Mesendoderm (in vitro differentiated cells): ENCODE data around the gene SLCO4A1.

Experiments
- DNase-seq: peaks from one replicate; pipeline ENCODE4 v3.0.0; 2013
- H2AK5ac ChIP-seq: 2 replicates; pipeline ENCODE4 v1.6.1; 2013; ENCODE audit warnings: low read length, inconsistent platforms
- H2BK120ac ChIP-seq: 2 replicates; pipeline ENCODE4 v1.6.1; 2013; ENCODE audit warnings: low read depth, mild to moderate bottlenecking, low read length, moderate library complexity, mixed read lengths
- H2BK15ac ChIP-seq: replicated peaks from 2 replicates; pipeline ENCODE4 v1.6.1; 2013; ENCODE audit warnings: low read depth, mild to moderate bottlenecking, moderate library complexity
- H2BK5ac ChIP-seq: 2 replicates; pipeline ENCODE4 v1.6.1; 2013; ENCODE audit warnings: low read length, inconsistent platforms
- H3K18ac ChIP-seq: 2 replicates; pipeline ENCODE4 v1.6.1; 2013; ENCODE audit warnings: mild to moderate bottlenecking, low read length, mixed read lengths
- H3K23ac ChIP-seq: one replicate; pipeline ENCODE4 v1.6.1; 2013; ENCODE audit warnings: low read length
- H3K27ac ChIP-seq: 2 replicates; pipeline ENCODE4 v1.5.1; 2013; ENCODE audit warnings: low read depth, mild to moderate bottlenecking, inconsistent platforms, low read length, moderate library complexity
- H3K27me3 ChIP-seq: 2 replicates; pipeline ENCODE4 v1.6.1; 2013; ENCODE audit warnings: low read length, control low read depth, mild to moderate bottlenecking, inconsistent platforms; ENCODE audit not compliant: insufficient read depth, poor library complexity
- H3K36me3 ChIP-seq: 2 replicates; pipeline ENCODE4 v1.6.1; 2013; ENCODE audit warnings: low read length, inconsistent platforms; ENCODE audit not compliant: control insufficient read depth, insufficient read depth
- H3K4ac ChIP-seq: one replicate; pipeline ENCODE4 v1.6.1; 2013; ENCODE audit warnings: low read depth, mild to moderate bottlenecking, low read length, moderate library complexity
- H3K4me1 ChIP-seq: 2 replicates; pipeline ENCODE4 v1.6.1; 2013; ENCODE audit warnings: low read depth, low read length, inconsistent platforms; ENCODE audit not compliant: control insufficient read depth
- H3K4me2 ChIP-seq: 2 replicates; pipeline ENCODE4 v1.6.1; 2013; ENCODE audit warnings: low read length
- H3K4me3 ChIP-seq: 2 replicates; pipeline ENCODE4 v1.5.1; 2013; ENCODE audit warnings: mild to moderate bottlenecking, low read length
- H3K56ac ChIP-seq: one replicate; pipeline ENCODE4 v1.6.1; 2013; ENCODE audit warnings: low read length
- H3K79me1 ChIP-seq: 2 replicates; pipeline ENCODE4 v1.6.1; 2013; ENCODE audit warnings: low read length, inconsistent platforms
- H3K79me2 ChIP-seq: 2 replicates; pipeline ENCODE4 v1.6.1; 2013; ENCODE audit warnings: mild to moderate bottlenecking, low read length; ENCODE audit not compliant: control insufficient read depth, insufficient read depth
- H3K9ac ChIP-seq: 2 replicates; pipeline ENCODE4 v1.6.1; 2013; ENCODE audit warnings: low read length, inconsistent platforms
- H4K5ac ChIP-seq: one replicate; pipeline ENCODE4 v1.6.1; 2013; ENCODE audit warnings: low read length
- H4K8ac ChIP-seq: one replicate; pipeline ENCODE4 v1.6.1; 2013; ENCODE audit warnings: low read depth, mild to moderate bottlenecking, control low read depth, low read length, moderate library complexity
- WGBS: extraction: QIAGEN DNeasy Blood & Tissue Kit; methylation state at CpG from one replicate; pipeline ENCODE4 v1.1.7; 2013; ENCODE audit warnings: low lambda C conversion rate, missing lambda C conversion rate; ENCODE audit not compliant: insufficient coverage; ENCODE audit errors: extremely low coverage; 5-methylcytosine and 5-hydroxymethylcytosine counted together

The SLCO4A1 gene

GRCh38 chr20:62671765-62672164 lies 29.5 kb downstream of the SLCO4A1 start:
- H3K56ac ChIP-seq, result no peak overlapping the region
- H3K79me2 ChIP-seq, result no peaks in the 10 kb centered on the region
- H3K9ac ChIP-seq, result no peak overlapping the region
- H3K36me3 ChIP-seq, result no peaks in the 10 kb centered on the region
- no peaks in the 10 kb centered on the region for H3K27me3 ChIP-seq
- H2BK120ac ChIP-seq, result no peak overlapping the region
- H2BK15ac ChIP-seq, result no peak overlapping the region
- H2AK5ac ChIP-seq, result no peak overlapping the region
- H3K4me2 ChIP-seq, result no peak overlapping the region
- no peaks in the 10 kb centered on the region for H3K79me1 ChIP-seq
- no peak overlapping the region for H3K18ac ChIP-seq
- no peak for DNase-seq
- WGBS, result no CpG with 5 or more reads among the region's 15 CpGs
- H4K5ac ChIP-seq, result no peak overlapping the region
- H2BK5ac ChIP-seq, result no peak overlapping the region
- no peak overlapping the region for H3K4ac ChIP-seq
- H3K23ac ChIP-seq, result no peak overlapping the region
- H3K27ac ChIP-seq, result no peak overlapping the region
- no peak overlapping the region for H4K8ac ChIP-seq
- no peak overlapping the region for H3K4me3 ChIP-seq
- H3K4me1 ChIP-seq, result no peaks in the 10 kb centered on the region

GRCh38 chr20:62674370-62674769 lies 32.1 kb downstream of the SLCO4A1 start:
- Histone ChIP-seq H3K79me1 (no peaks in the 10 kb centered on the region), H3K4ac (no peak overlapping the region), H2BK120ac (no peak overlapping the region), H3K9ac (no peak overlapping the region), H3K18ac (no peak overlapping the region), H2AK5ac (no peak overlapping the region), H3K56ac (no peak overlapping the region), H3K23ac (no peak overlapping the region), H3K27me3 (no peaks in the 10 kb centered on the region), H2BK15ac (no peak overlapping the region), H3K36me3 (no peaks in the 10 kb centered on the region), H3K79me2 (no peaks in the 10 kb centered on the region), H3K4me2 (no peak overlapping the region), H2BK5ac (no peak overlapping the region), H3K4me1 (no peaks in the 10 kb centered on the region), H4K5ac (no peak overlapping the region), H4K8ac (no peak overlapping the region), H3K4me3 (no peak overlapping the region), H3K27ac (no peak overlapping the region)
- WGBS, result no CpG with 5 or more reads among the region's 11 CpGs
- DNase-seq, result no peak

GRCh38 chr20:62675156-62675876 lies 33.0 kb downstream of the SLCO4A1 start:
- no peaks in the 10 kb centered on the region for H3K36me3 ChIP-seq
- H3K27me3 ChIP-seq, result no peaks in the 10 kb centered on the region
- no peak overlapping the region for H2AK5ac ChIP-seq
- H4K8ac ChIP-seq, result no peak overlapping the region
- H3K79me1 ChIP-seq, result no peaks in the 10 kb centered on the region
- H2BK5ac ChIP-seq, result no peak overlapping the region
- no peak overlapping the region for H2BK120ac ChIP-seq
- no peak overlapping the region for H3K18ac ChIP-seq
- no peaks in the 10 kb centered on the region for H3K4me1 ChIP-seq
- H4K5ac ChIP-seq, result no peak overlapping the region
- no peak overlapping the region for H3K4ac ChIP-seq
- no peak overlapping the region for H3K4me2 ChIP-seq
- no peak for DNase-seq
- H3K27ac ChIP-seq, result no peak overlapping the region
- H2BK15ac ChIP-seq, result no peak overlapping the region
- no peak overlapping the region for H3K23ac ChIP-seq
- no peaks in the 10 kb centered on the region for H3K79me2 ChIP-seq
- no peak overlapping the region for H3K4me3 ChIP-seq
- WGBS, result no CpG with 5 or more reads among the region's 25 CpGs
- H3K9ac ChIP-seq, result no peak overlapping the region
- H3K56ac ChIP-seq, result no peak overlapping the region

GRCh38 chr20:62675877-62676260 lies 33.6 kb downstream of the SLCO4A1 start:
- no peak overlapping the region for H3K56ac ChIP-seq
- H3K9ac ChIP-seq, result no peak overlapping the region
- DNase-seq, result no peak
- no peak overlapping the region for H2BK5ac ChIP-seq
- H3K27me3 ChIP-seq, result no peaks in the 10 kb centered on the region
- H3K4me2 ChIP-seq, result no peak overlapping the region
- H4K8ac ChIP-seq, result no peak overlapping the region
- H3K36me3 ChIP-seq, result no peaks in the 10 kb centered on the region
- H3K23ac ChIP-seq, result no peak overlapping the region
- no peak overlapping the region for H3K18ac ChIP-seq
- no CpG with 5 or more reads among the region's 14 CpGs for WGBS
- H3K4ac ChIP-seq, result no peak overlapping the region
- no peaks in the 10 kb centered on the region for H3K79me1 ChIP-seq
- no peak overlapping the region for H3K4me3 ChIP-seq
- no peak overlapping the region for H4K5ac ChIP-seq
- no peaks in the 10 kb centered on the region for H3K79me2 ChIP-seq
- no peak overlapping the region for H2BK120ac ChIP-seq
- no peak overlapping the region for H2AK5ac ChIP-seq
- H3K27ac ChIP-seq, result no peak overlapping the region
- H3K4me1 ChIP-seq, result no peaks in the 10 kb centered on the region
- no peak overlapping the region for H2BK15ac ChIP-seq

- Histone ChIP-seq H3K56ac (no peak overlapping the region), H3K9ac (no peak overlapping the region), H3K27me3 (no peaks in the 10 kb centered on the region), H3K4me3 (no peak overlapping the region), H4K8ac (no peak overlapping the region), H3K36me3 (no peaks in the 10 kb centered on the region), H3K4ac (no peak overlapping the region), H3K18ac (no peak overlapping the region), H3K27ac (no peak overlapping the region), H4K5ac (no peak overlapping the region), H3K23ac (no peak overlapping the region), H2BK5ac (no peak overlapping the region), H3K79me1 (no peaks in the 10 kb centered on the region), H3K4me1 (no peaks in the 10 kb centered on the region), H2BK120ac (no peak overlapping the region), H3K79me2 (no peaks in the 10 kb centered on the region), H3K4me2 (no peak overlapping the region), H2AK5ac (no peak overlapping the region), H2BK15ac (no peak overlapping the region)
- WGBS, result no CpG with 5 or more reads among the region's 9 CpGs
- no peak for DNase-seq
Measured at GRCh38 chr20:62676976-62677375, 34.7 kb downstream of the SLCO4A1 start.

- WGBS, result no CpG with 5 or more reads among the region's 10 CpGs
- H2BK5ac ChIP-seq, result no peak overlapping the region
- no peak overlapping the region for H2BK15ac ChIP-seq
- no peak overlapping the region for H3K4ac ChIP-seq
- no peak overlapping the region for H3K56ac ChIP-seq
- no peak overlapping the region for H3K23ac ChIP-seq
- no peaks in the 10 kb centered on the region for H3K4me1 ChIP-seq
- no peak overlapping the region for H3K4me2 ChIP-seq
- no peak overlapping the region for H2BK120ac ChIP-seq
- no peak overlapping the region for H4K5ac ChIP-seq
- no peak for DNase-seq
- H3K36me3 ChIP-seq, result no peaks in the 10 kb centered on the region
- no peaks in the 10 kb centered on the region for H3K27me3 ChIP-seq
- no peaks in the 10 kb centered on the region for H3K79me2 ChIP-seq
- no peak overlapping the region for H2AK5ac ChIP-seq
- no peak overlapping the region for H3K18ac ChIP-seq
- no peak overlapping the region for H3K9ac ChIP-seq
- H3K79me1 ChIP-seq, result no peaks in the 10 kb centered on the region
- no peak overlapping the region for H4K8ac ChIP-seq
- no peak overlapping the region for H3K4me3 ChIP-seq
- H3K27ac ChIP-seq, result no peak overlapping the region
Measured at GRCh38 chr20:62677678-62678077, 35.4 kb downstream of the SLCO4A1 start.
